Esophagus muscularis mucosa (tissue), 3 donors: ENCODE results near the gene MFAP3.

Source experiments
- CTCF ChIP-seq, 3 experiments: fragments of 200-600 bp in 2 of 3; fragments of 450-650 bp in 1 of 3; sonication (generic) in 2 of 3; IDR thresholded peaks; one replicate each; pipeline ENCODE4 v1.5.1; 2017 to 2019; ENCODE audit warnings: antibody characterized with exemption in 3 of 3, mild to moderate bottlenecking in 2 of 3, moderate library complexity in 1 of 3
- EP300 ChIP-seq: sonication (generic); formaldehyde crosslinking; IDR thresholded peaks from one replicate; pipeline ENCODE4 v1.6.1; 2017; ENCODE audit warnings: antibody characterized with exemption

GRCh38 chr5:154065971-154066370 is 27.2 kb downstream of the MFAP3 start:
- no peak for TF ChIP-seq CTCF (IDR thresholded peaks at IDR 0.05)
- no peak for TF ChIP-seq EP300
